GM19395 (cell line): ENCODE results near the gene HNMT.
"Not testable (repeated sequence)": the region's sequence is repeated elsewhere in the genome, so short reads cannot be mapped to it uniquely, and the experiment has no call there.

ENCODE experiments used
- ATAC-seq: cut with Tn5 transposase; IDR thresholded peaks from one replicate; pipeline ENCODE4 v1.9.1; 2021; ENCODE audit warnings: mild to moderate bottlenecking, moderate library complexity; ENCODE audit not compliant: unreplicated experiment

The HNMT gene

DNA sequence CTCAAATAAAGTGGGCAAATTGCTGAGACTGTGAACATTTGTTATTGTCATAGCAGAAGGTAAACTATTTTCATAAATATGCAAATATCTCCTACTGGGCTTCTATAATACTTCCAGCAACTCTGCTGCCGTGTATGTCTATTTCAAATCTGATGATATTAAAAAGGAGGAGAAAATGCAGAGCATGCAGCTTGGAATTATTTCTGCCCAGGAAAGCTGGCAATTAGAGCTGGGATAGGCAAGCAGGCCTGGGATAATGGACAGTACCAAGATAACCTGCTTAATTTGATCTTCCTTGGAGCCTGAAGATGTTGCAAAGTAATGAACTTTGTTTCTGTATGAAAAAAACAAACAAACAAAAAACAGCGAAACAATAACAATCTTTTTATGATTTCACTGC, 72.8 kb downstream of the HNMT start:
- ATAC-seq, result no peak

DNA sequence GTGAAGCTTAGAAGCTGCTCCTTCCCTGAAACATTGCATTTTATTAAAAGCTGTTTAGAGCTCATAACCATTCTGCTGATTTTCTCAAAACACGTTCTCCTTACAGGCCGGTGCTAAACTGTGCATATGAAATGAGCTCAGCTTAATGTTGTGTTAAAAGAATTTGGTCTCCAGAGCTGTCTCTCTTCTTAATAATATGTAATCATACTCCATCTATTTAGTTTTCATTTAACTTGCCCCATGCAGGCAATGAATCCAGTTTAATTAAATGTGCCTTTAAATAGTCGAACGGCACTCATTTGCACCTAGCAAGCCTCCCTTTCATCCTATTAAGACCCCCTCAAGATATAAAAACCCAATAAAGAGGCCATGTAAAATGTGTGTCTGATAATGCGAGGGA, 76.3 kb downstream of the HNMT start:
- ATAC-seq, result no peak

DNA sequence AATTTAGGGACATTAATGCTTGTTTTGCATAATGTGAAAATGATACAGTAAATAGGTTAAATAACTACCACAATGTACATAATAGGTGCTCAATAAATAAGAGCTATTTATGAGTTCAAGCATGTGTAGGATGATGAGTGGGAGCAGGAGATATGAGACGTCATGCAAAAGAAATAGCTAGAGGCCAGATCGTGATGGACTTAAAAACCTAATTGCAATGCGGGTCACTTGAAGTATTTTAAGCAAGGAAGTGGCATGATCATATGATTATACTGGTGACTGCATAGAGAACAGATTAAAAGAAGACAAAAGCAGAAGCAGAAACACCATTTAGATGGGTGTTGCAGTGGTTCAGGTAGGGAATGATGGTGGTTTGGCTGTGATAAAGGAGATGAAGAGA, 78.0 kb downstream of the HNMT start:
- no peak for ATAC-seq

DNA sequence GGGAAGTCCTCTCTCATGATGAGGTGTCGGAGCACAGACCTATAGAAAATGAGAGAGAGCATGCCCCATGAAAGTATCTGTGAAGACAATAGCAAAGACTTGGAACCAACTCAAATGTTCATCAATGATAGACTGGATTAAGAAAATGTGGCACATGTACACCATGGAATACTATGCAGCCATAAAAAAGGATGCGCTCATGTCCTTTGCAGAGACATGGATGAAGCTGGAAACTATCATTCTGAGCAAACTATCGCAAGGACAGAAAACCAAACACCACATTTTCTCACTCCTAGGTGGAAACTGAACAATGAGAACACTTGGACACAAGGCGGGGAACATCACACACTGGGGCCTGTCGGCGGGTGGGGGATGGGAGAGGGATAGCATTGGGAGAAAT, 79.3 kb downstream of the HNMT start:
- ATAC-seq, result not testable (repeated sequence)

DNA sequence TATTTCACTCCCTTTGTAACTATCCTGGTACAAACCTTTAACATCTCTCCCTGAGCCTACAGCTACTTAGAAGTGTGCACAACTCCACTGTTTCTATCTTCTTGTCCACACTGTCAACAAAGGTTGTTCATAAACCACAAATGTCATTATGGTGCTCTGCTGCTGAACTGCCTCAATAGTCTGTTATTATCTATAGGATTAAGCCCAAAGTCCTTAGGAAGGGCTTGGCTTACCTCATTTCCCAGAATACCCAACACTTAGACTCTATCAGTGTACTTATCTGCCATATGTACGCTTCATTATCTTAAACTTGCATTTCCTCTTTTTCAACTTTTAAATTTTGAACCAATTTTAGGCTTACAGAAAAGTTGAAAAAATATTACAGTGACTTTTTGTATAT, 94.2 kb downstream of the HNMT start:
- no peak for ATAC-seq

DNA sequence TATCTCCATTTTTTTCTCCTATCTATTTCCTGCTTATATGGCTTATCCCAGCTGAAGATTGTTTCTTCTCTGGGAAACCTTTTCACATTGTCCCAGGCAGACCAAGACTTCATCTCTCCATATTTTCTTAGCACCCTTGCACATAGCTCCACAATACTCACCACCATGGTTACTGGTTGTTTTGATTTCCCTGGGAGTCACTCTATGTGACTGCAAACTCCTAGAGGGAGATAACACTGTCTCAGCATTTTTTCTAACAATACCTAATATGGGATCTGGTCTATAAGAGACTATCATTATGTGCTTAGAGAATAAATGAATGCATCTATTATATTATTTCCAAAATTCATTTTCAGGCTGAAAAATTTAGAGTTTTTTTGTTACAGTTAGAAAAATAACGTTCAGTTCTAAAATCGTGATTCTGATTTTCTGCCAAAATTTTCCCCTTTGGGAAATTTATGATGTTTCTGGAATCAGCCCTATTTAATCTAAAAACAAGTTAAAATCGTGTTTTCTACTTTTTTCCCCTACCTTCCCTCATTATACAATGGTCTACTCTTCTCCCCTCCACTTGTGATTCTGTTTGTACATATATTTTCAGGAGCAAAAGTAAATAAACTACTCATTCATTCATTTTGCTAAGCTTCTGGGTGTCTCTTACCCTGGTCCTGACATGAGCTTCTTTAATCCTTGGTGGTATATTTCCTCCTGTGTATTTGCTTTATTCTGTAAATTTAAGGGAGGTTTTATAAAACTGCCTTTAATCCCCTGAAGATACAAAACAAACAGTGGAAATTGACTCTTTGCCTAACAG, 95.4 kb downstream of the HNMT start:
- ATAC-seq, result no peak

DNA sequence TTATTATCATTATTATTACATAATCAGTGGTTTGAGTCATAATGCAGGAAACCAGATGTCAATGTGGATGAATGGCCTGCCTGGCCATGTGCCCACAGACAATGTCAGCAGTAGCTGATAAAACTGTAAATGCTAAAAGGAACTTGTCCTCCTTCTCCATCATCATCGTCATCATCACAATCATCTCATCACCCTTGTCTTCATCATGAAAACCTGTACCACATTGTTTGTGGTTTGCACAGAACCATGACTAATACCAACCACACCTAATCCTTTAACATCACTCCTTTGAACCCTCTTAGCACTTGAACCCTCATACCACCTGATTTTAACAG, 96.0 kb downstream of the HNMT start:
- no peak for ATAC-seq

DNA sequence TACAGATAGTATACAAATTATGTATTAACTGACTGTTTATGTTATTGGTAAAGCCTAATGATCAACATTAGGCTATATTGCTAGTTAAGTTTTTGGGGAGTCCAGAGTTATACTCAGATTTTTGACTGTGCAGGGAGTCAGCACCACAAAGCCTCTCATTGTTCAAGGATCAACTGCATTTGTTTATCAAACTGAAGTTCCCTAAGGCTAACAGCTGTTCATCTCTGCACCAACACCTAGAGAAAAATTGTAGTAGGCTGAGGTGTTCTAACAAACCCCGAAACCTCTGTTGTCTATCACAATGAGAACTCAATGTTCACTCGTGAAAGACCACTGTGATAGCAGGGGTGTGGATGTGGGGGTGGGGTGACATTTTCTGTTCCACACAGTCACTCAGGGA, 97.7 kb downstream of the HNMT start:
- no peak for ATAC-seq

DNA sequence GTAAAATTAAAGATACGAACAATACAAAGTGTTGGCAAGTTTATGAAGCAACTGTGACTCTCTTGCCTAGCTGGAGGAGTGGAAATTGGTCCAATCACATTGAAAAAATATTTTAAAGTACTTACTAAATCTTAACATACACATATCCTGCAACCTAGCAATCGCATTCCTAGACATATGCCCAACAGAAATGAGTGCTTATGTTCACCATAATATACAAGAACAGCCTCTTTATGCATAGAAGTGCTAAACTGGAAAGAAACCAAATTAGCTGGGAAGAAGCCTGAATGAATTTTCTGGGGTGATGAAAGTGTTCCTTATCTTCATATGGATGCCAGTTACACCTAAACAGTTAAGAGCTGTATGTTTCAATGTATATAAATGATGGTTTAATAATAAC, 98.9 kb downstream of the HNMT start:
- ATAC-seq, result no peak
